Naive B cell (primary cell): ENCODE data around the gene RAPH1. TPM values are rescaled to one million over a fixed set of nuclear protein-coding genes. Genes with fewer than 3 reads are reported as not detected.
"Not testable (repeated sequence)": the region's sequence is repeated elsewhere in the genome, so short reads cannot be mapped to it uniquely, and the experiment has no call there.

Experiments used
- ATAC-seq, 2 donors: fragments of 150-1000 bp; cut with Tn5 transposase; 2 replicates each; pipeline ENCODE4 v1.10.0; 2021; ENCODE audit warnings: low read depth in 2 of 2, mild to moderate bottlenecking in 2 of 2, moderate library complexity in 2 of 2
- DNase-seq: peaks from one replicate; pipeline ENCODE4 v3.0.0; 2022
- H3K27ac Mint-ChIP-seq, 6 donors: one replicate each; pipeline ENCODE4 v1.8.0; 2020 to 2022; ENCODE audit warnings: mild to moderate bottlenecking in 6 of 6, mixed read lengths in 6 of 6, moderate library complexity in 5 of 6, inconsistent platforms in 2 of 6
- H3K27me3 Mint-ChIP-seq, 3 donors: one replicate each; pipeline ENCODE4 v1.8.0; 2021 to 2022; ENCODE audit warnings: mixed read lengths in 3 of 3, mild to moderate bottlenecking in 1 of 3
- H3K36me3 Mint-ChIP-seq, 2 donors: one replicate each; pipeline ENCODE4 v1.8.0; 2020 to 2022; ENCODE audit warnings: mixed read lengths in 2 of 2, inconsistent platforms in 1 of 2, mild to moderate bottlenecking in 1 of 2
- H3K4me1 Mint-ChIP-seq, 3 donors: one replicate each; pipeline ENCODE4 v1.8.0; 2020 to 2022; ENCODE audit warnings: mixed read lengths in 3 of 3, inconsistent platforms in 1 of 3, mild to moderate bottlenecking in 1 of 3, moderate library complexity in 1 of 3
- H3K4me3 Mint-ChIP-seq, 8 donors: one replicate each; pipeline ENCODE4 v1.8.0; 2020 to 2022; ENCODE audit warnings: mild to moderate bottlenecking in 8 of 8, mixed read lengths in 8 of 8, moderate library complexity in 8 of 8, inconsistent platforms in 2 of 8
- H3K9me3 Mint-ChIP-seq, 7 donors: one replicate each; pipeline ENCODE4 v1.8.0; 2020 to 2022; ENCODE audit warnings: mixed read lengths in 7 of 7, mild to moderate bottlenecking in 5 of 7, inconsistent platforms in 2 of 7, moderate library complexity in 1 of 7
- polyA plus RNA-seq, 6 donors: library from polyadenylated mRNA; unstranded; fragments of 300-500 nt; fragmentation: Illumina TruSeq; gene quantifications; one replicate each; pipeline ENCODE4 v1.2.3, GENCODE V29; 2021; ENCODE audit warnings: low read depth in 6 of 6

The RAPH1 gene
- polyA plus RNA-seq, 6 donors from 2014 or later = not detected

GRCh38 chr2:203431391-203432185 is 103.5 kb downstream of the RAPH1 start:
- H3K36me3 Mint-ChIP-seq = peaks cover 8 to 17% of the 10 kb centered on the region in 2 donors

GRCh38 chr2:203429643-203430042 is 105.5 kb downstream of the RAPH1 start:
- H3K36me3 Mint-ChIP-seq = peaks cover 8 to 17% of the 10 kb centered on the region in 2 donors
- H3K27me3 Mint-ChIP-seq, H3K27ac Mint-ChIP-seq, H3K9me3 Mint-ChIP-seq, ATAC-seq, H3K4me1 Mint-ChIP-seq, H3K4me3 Mint-ChIP-seq, DNase-seq: not testable (repeated sequence)

More at GRCh38 chr2:203431391-203432185, 103.5 kb downstream of the RAPH1 start:
- Mint-ChIP-seq H3K4me3 (no peak overlapping the region), H3K4me1 (no peaks in the 10 kb centered on the region), H3K27me3 (no peaks in the 10 kb centered on the region), H3K9me3 (no peaks in the 10 kb centered on the region), H3K27ac (no peak overlapping the region)
- DNase-seq (no peak), ATAC-seq (no peak)

- ATAC-seq (no peak), DNase-seq (no peak)
- Mint-ChIP-seq H3K27ac (no peak overlapping the region), H3K27me3 (no peaks in the 10 kb centered on the region), H3K9me3 (no peaks in the 10 kb centered on the region), H3K36me3 (peaks cover 14 to 23% of the 10 kb centered on the region in 2 donors), H3K4me3 (no peak overlapping the region), H3K4me1 (no peaks in the 10 kb centered on the region)
Measured at GRCh38 chr2:203427061-203427460, 108.0 kb downstream of the RAPH1 start.

GRCh38 chr2:203418271-203418670 is 116.8 kb downstream of the RAPH1 start:
- no peak for DNase-seq
- no peaks in the 10 kb centered on the region for H3K27me3 Mint-ChIP-seq
- peaks cover 34 to 41% of the 10 kb centered on the region in 2 donors for H3K36me3 Mint-ChIP-seq
- H3K27ac Mint-ChIP-seq = no peak overlapping the region
- no peaks in the 10 kb centered on the region for H3K4me1 Mint-ChIP-seq
- no peak overlapping the region for H3K4me3 Mint-ChIP-seq
- peaks cover 6 to 26% (median 13%) of the 10 kb centered on the region in 7 donors for H3K9me3 Mint-ChIP-seq
- no peak for ATAC-seq

- ATAC-seq = no peak
- H3K4me1 Mint-ChIP-seq = peaks cover 0 to 3% (median 0%) of the 10 kb centered on the region in 3 donors
- no peak overlapping the region for H3K27ac Mint-ChIP-seq
- H3K27me3 Mint-ChIP-seq = no peaks in the 10 kb centered on the region
- H3K4me3 Mint-ChIP-seq = no peak overlapping the region
- no peak for DNase-seq
- peaks cover 6 to 25% (median 11%) of the 10 kb centered on the region in 7 donors for H3K9me3 Mint-ChIP-seq
- peaks cover 40 to 44% of the 10 kb centered on the region in 2 donors for H3K36me3 Mint-ChIP-seq
Measured at GRCh38 chr2:203413796-203414195, 121.3 kb downstream of the RAPH1 start.

- Mint-ChIP-seq H3K27ac (no peak overlapping the region), H3K36me3 (peaks cover 30 to 35% of the 10 kb centered on the region in 2 donors), H3K9me3 (peaks cover under 1 to 14% (median 2%) of the 10 kb centered on the region in 7 donors), H3K27me3 (no peaks in the 10 kb centered on the region), H3K4me3 (no peak overlapping the region), H3K4me1 (peaks cover 0 to 3% (median 0%) of the 10 kb centered on the region in 3 donors)
- ATAC-seq = no peak
- DNase-seq = no peak
Measured at GRCh38 chr2:203412546-203413331, 122.4 kb downstream of the RAPH1 start.

- Mint-ChIP-seq H3K4me3 (no peak overlapping the region), H3K27me3 (no peaks in the 10 kb centered on the region)
- DNase-seq = no peak
Measured at GRCh38 chr2:203407496-203407895, 127.6 kb downstream of the RAPH1 start.

GRCh38 chr2:203404996-203405395 is 130.1 kb downstream of the RAPH1 start:
- ATAC-seq (no peak), DNase-seq (no peak)
- no peaks in the 10 kb centered on the region for H3K9me3 Mint-ChIP-seq
- no peaks in the 10 kb centered on the region for H3K27me3 Mint-ChIP-seq
- H3K4me3 Mint-ChIP-seq = peak overlapping the region in 1 of 8 donors; percentile 18
- peaks cover 0 to 1% (median 0%) of the 10 kb centered on the region in 3 donors for H3K4me1 Mint-ChIP-seq
- peaks cover 0 to 28% of the 10 kb centered on the region in 2 donors for H3K36me3 Mint-ChIP-seq
- no peak overlapping the region for H3K27ac Mint-ChIP-seq

More at GRCh38 chr2:203407496-203407895, 127.6 kb downstream of the RAPH1 start:
- H3K36me3 Mint-ChIP-seq = peaks cover 8 to 42% of the 10 kb centered on the region in 2 donors
- H3K9me3 Mint-ChIP-seq = no peaks in the 10 kb centered on the region
- H3K4me1 Mint-ChIP-seq = peaks cover 0 to 3% (median 0%) of the 10 kb centered on the region in 3 donors
- ATAC-seq = no peak
- H3K27ac Mint-ChIP-seq = no peak overlapping the region

- no peaks in the 10 kb centered on the region for H3K4me1 Mint-ChIP-seq
- no peaks in the 10 kb centered on the region for H3K27me3 Mint-ChIP-seq
- no peak overlapping the region for H3K4me3 Mint-ChIP-seq
- H3K9me3 Mint-ChIP-seq = peaks cover 0 to 6% (median 0%) of the 10 kb centered on the region in 7 donors
- DNase-seq = no peak
- H3K36me3 Mint-ChIP-seq = peaks cover 7 to 16% of the 10 kb centered on the region in 2 donors
- H3K27ac Mint-ChIP-seq = no peak overlapping the region
- ATAC-seq = no peak
Measured at GRCh38 chr2:203400805-203401585, 134.1 kb downstream of the RAPH1 start.

GRCh38 chr2:203399031-203399430 is 136.1 kb downstream of the RAPH1 start:
- H3K27ac Mint-ChIP-seq = no peak overlapping the region
- no peaks in the 10 kb centered on the region for H3K4me1 Mint-ChIP-seq
- no peak for ATAC-seq
- DNase-seq = no peak
- no peak overlapping the region for H3K4me3 Mint-ChIP-seq
- H3K27me3 Mint-ChIP-seq = no peaks in the 10 kb centered on the region
- peaks cover 0 to 6% (median 0%) of the 10 kb centered on the region in 7 donors for H3K9me3 Mint-ChIP-seq
- peaks cover 7 to 20% of the 10 kb centered on the region in 2 donors for H3K36me3 Mint-ChIP-seq

- DNase-seq = no peak
- no peak for ATAC-seq
- H3K4me1 Mint-ChIP-seq = no peaks in the 10 kb centered on the region
- H3K9me3 Mint-ChIP-seq = peaks cover 0 to 6% (median 0%) of the 10 kb centered on the region in 7 donors
- H3K36me3 Mint-ChIP-seq = peaks cover 7 to 20% of the 10 kb centered on the region in 2 donors
- H3K27me3 Mint-ChIP-seq = no peaks in the 10 kb centered on the region
- H3K27ac Mint-ChIP-seq = peak overlapping the region in 3 of 6 donors; percentile 10 to 67 (median 55)
- no peak overlapping the region for H3K4me3 Mint-ChIP-seq
Measured at GRCh38 chr2:203396667-203397066, 138.4 kb downstream of the RAPH1 start.

- Mint-ChIP-seq H3K4me3 (no peak overlapping the region), H3K27me3 (no peaks in the 10 kb centered on the region), H3K36me3 (peaks cover 7 to 20% of the 10 kb centered on the region in 2 donors), H3K4me1 (no peaks in the 10 kb centered on the region), H3K9me3 (peaks cover 0 to 6% (median 0%) of the 10 kb centered on the region in 7 donors), H3K27ac (peak overlapping the region in 1 of 6 donors; percentile 48)
- DNase-seq (no peak), ATAC-seq (no peak)
Measured at GRCh38 chr2:203395858-203396257, 139.2 kb downstream of the RAPH1 start.
